VCaP (cell line): ENCODE measurements around the gene OR7C1.
"Not testable (repeated sequence)": the region's sequence is repeated elsewhere in the genome, so short reads cannot be mapped to it uniquely, and the experiment has no call there.

Source experiments
- H3K27ac ChIP-seq: fragments of 450-650 bp; 2 replicates; pipeline ENCODE4 v1.5.1; 2017
- TF ChIP-seq, protein P1 (sequence below): fragments of 450-650 bp; conservative IDR thresholded peaks from 2 replicates; pipeline ENCODE4 v1.5.1; 2017; ENCODE audit warnings: mild to moderate bottlenecking, moderate library complexity

OR7C1 gene

GRCh38 chr19:14772995-14773394, 62.0 kb downstream of the OR7C1 start:
- TF ChIP-seq, protein P1, sequence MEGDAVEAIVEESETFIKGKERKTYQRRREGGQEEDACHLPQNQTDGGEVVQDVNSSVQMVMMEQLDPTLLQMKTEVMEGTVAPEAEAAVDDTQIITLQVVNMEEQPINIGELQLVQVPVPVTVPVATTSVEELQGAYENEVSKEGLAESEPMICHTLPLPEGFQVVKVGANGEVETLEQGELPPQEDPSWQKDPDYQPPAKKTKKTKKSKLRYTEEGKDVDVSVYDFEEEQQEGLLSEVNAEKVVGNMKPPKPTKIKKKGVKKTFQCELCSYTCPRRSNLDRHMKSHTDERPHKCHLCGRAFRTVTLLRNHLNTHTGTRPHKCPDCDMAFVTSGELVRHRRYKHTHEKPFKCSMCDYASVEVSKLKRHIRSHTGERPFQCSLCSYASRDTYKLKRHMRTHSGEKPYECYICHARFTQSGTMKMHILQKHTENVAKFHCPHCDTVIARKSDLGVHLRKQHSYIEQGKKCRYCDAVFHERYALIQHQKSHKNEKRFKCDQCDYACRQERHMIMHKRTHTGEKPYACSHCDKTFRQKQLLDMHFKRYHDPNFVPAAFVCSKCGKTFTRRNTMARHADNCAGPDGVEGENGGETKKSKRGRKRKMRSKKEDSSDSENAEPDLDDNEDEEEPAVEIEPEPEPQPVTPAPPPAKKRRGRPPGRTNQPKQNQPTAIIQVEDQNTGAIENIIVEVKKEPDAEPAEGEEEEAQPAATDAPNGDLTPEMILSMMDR: no peak
- no peak overlapping the region for H3K27ac ChIP-seq

GRCh38 chr19:14772467-14772866, 62.5 kb downstream of the OR7C1 start:
- TF ChIP-seq, protein P1: no peak
- no peak overlapping the region for H3K27ac ChIP-seq

DNA sequence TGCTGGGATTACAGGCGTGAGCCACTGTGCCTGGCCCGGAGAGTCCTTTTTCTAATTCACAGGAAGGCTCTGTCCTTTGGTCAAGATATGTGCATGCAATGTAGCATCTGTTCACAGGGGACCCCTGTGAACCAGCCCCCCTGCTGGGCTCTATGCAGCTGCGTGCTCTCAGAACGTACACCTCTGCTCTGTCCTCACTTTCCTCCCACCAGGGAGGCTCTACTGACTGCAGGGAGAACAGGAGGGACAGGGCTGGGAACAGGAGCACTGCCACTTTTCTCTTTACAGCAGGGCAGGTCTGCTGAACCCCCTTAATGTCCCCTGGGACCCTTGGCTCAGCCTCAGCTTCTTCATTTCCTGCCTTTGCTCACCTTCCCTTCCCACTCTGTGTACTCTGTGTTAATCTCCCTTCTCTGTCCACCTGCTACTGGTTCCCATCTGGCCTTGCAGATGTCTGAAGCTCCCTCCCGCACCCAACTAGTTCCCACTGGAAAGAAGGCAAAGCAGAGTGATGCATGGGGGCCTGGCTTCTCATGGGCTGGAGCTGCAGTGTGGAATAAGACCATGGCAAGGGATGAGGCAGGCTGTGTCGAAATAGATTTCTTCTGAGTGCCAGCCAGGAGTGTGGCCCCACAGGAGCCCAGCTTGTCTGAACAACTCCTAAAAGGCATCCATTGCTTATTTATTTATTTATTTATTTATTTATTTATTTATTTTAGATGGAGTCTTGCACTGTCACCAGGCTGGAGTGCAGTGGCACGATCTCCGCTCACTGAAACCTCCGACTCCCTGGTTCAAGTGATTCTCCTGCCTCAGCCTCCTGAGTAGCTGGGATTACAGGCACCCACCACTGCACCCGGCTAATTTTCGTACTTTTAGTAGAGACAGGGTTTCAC, 63.8 kb downstream of the OR7C1 start:
- no peak overlapping the region for H3K27ac ChIP-seq
- TF ChIP-seq, protein P1: no peak

DNA sequence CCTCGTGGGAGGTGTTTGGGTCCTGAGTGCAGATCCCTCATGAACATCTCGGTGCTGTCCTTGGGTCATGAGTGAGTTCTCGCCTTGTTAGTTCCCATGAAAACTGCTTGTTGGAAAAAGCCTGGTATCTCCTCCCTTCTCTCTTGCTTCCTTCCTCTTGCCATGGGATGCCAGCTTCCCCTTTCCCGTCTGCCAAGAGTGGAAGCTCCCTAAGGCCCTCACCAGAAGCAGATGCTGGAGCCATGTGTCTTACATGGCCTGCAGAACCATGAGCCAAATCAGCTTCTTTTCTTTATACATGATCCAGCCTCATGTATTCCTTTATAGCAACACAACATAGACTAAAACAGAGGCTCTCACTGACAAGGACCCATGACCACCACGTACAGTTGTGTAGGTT, 64.8 kb downstream of the OR7C1 start:
- TF ChIP-seq, protein P1: no peak
- H3K27ac ChIP-seq: no peak overlapping the region

DNA sequence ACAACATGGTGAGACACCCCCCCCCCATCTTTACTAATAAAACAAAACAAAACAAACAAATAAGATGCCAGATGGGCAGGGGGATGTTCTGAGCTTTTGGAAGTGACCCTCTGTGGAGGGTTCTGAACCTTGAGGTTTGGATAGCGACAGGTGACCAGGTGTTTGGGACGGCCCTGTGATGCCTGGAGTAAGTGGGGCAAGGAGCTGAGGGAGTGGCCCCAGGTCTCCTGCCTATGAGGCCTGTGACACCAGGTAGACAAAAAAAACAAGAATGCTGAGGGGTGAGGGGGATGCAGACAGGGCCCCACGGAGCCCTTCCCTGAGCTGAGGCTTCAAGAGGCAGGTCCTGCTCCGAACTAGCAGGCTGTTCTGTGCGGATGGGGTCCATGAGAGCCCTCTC, 65.8 kb downstream of the OR7C1 start:
- H3K27ac ChIP-seq: no peak overlapping the region
- TF ChIP-seq, protein P1: no peak

GRCh38 chr19:14768001-14768400, 67.0 kb downstream of the OR7C1 start:
- H3K27ac ChIP-seq: no peak overlapping the region
- TF ChIP-seq, protein P1: no peak

GRCh38 chr19:14767466-14767971, 67.5 kb downstream of the OR7C1 start:
- TF ChIP-seq, protein P1: no peak
- H3K27ac ChIP-seq: no peak overlapping the region

GRCh38 chr19:14765841-14766240, 69.1 kb downstream of the OR7C1 start:
- H3K27ac ChIP-seq: not testable (repeated sequence)

DNA sequence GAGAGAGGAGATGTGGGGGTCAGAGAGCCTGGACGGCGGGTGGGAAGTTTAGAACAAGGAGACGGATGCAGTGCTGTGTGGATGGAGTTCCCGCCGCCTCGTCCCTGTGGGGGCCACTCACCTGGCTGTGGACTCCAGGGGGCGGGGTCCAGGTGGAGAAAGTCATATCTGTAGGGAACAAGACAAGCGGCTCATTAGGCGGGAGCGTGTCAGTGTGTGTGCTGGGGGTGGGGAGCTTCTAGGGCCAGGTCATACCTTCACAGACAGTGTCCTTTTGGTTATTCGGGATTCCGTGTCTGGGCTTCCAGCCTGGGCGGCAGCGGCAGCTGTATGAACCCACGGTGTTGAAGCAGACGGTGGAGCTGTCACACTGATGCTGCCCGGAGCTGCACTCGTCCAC, 69.6 kb downstream of the OR7C1 start:
- not testable (repeated sequence) for H3K27ac ChIP-seq
